Measurements from ENCODE around the gene ZFYVE28.

Gene ZFYVE28

GRCh38 chr4:2254665-2255500 is 163.6 kb downstream of the ZFYVE28 start:
- no peak for DNase-seq

- DNase-seq: no peak
Measured at GRCh38 chr4:2253160-2254084, 165.0 kb downstream of the ZFYVE28 start.

- DNase-seq: no peak
Measured at GRCh38 chr4:2252530-2253091, 165.8 kb downstream of the ZFYVE28 start.

- DNase-seq: no peak
Measured at GRCh38 chr4:2251795-2252529, 166.5 kb downstream of the ZFYVE28 start.

DNA sequence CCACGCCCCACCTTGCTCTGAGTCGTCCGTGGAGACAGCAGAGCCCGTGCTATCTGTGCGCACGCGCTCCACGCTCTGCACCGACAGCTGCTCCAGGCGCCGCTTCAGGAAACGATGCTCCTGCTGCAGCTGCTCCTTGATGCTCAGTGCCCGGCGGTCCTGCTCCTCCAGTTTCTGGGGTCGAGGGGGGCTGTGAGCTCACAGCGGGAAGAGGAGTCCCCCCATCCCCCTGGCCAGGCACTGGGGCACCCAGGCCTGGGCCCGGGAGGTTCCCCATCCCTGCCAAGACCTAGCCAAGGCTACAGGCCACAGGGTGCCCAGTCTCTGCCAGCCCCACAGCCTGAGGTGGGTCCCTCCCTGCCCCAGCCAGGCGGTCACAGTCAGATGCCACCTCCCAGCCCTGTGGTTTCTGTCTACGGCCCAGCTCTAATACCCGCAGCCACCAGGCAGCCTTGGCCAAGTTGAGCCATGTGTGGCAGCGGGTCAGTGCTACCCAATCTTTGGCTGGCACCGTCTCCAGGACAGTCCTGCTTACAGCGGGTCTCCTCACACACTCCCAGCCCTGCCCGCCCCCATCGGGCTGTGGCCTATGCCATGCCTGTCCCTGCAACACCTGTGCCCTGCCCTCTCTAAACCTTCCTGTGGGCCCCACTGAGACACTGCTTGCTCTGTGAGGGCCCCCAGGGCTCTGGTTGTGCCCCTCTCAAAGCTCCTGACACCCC is 167.2 kb downstream of the ZFYVE28 start:
- no peak for DNase-seq

DNA sequence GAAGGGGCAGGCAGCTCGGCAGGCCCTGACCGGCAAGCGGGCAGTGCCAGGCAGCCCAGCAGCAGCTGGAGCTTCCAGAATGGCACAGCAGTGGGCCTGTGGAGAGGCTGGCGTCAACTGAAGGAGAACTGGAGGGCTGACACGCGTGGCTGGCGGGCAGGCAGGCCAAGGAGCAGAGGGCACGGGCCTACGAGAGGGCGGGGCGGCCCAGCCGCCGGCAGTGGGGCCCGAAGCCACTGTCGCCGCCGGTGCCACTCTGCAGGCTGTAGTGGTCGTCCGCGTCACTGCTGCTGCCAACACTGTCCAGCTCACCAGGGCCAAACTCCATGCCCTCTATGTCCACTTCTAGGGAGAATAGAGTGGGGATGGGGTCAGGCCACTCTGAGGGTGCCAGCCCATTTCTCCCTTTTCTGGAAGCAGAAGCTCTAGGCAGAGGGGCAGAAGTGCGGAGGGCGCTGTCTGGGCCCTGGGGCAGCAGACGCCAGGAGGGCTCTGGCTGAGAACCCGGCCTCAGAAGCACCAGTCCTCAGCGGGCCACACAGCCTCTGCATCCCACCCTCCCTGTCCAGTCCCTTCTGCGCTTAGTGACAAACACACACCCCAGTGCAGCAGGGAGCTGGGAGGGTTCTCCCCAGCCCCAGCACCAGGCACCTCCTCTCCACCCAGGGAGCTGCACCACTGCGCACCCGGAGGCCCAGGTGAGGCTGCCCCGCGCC is 167.9 kb downstream of the ZFYVE28 start:
- DNase-seq: no peak

- DNase-seq: no peak
Measured at GRCh38 chr4:2249526-2250356, 168.7 kb downstream of the ZFYVE28 start.

- no peak for DNase-seq
Measured at GRCh38 chr4:2248821-2249261, 169.6 kb downstream of the ZFYVE28 start.

- no peak for DNase-seq
Measured at GRCh38 chr4:2248044-2248780, 170.2 kb downstream of the ZFYVE28 start.

- DNase-seq: no peak
Measured at GRCh38 chr4:2247128-2248043, 171.1 kb downstream of the ZFYVE28 start.

GRCh38 chr4:2246384-2247127 is 171.9 kb downstream of the ZFYVE28 start:
- DNase-seq: no peak

DNA sequence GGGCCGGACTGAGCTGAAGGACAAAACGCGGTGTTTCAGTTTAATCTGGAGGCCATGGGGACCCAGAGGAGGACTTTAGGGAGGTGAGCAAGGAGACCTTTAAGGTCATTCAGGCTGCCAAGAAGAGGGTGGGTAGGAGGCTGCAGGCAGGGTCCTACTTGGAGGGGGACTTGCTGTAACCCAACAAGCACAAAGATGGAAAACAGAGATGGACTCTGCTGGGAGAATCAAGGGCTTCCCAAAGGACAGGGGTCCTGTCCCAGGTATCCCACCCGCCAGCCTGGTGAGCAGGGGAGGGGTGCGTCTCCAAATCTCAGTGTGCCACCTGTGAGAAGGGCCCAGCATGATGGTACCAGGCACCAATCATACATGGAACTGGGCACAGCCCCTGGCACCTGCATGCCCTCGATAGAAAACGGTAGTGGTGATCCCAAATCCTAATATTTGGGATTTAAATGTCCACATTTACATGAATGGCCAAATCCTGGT is 172.6 kb downstream of the ZFYVE28 start:
- DNase-seq: no peak

DNA sequence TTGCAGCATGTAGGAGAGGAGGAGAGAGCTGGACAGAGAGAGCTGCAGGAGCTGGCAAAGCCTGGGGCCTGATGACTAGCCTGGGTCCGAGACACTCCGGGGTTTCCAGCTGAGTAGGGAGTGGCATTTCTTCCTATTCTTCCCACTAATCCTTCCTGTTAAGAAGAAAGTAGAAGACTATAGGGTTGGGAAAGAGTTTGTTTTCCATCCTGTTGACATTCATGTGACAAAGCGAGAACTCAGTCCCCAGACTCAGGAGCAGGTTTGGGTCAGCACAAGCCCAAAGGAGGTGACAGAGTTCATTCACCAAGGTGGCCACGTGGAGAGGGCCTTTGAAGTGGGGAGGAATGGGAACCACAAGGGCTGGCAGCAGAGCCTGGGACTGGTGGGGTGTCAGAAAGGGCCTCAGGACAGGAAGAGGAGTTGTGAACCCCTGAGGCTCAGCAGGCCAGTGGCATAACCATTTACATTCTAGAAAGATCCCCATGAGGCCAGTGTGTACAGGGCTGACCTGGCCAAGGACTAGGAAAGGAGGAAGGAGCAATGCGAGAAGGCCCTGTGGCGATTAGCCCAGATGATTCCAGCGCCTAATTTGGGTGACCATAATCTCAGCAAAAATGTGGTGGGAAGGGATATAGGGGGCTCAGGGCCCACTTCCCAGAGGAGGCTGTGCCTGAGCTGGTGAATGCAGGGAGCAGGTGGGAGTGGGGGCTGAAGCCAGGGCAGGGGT is 173.2 kb downstream of the ZFYVE28 start:
- no peak for DNase-seq

- DNase-seq: no peak
Measured at GRCh38 chr4:2243681-2244380, 174.6 kb downstream of the ZFYVE28 start.

- peak; percentile 19 for DNase-seq
Measured at GRCh38 chr4:2241410-2242353, 176.8 kb downstream of the ZFYVE28 start, which contains the start of the genes HAUS3 and POLN. TSS of gene HAUS3 (minus strand) at chr4:2242121. CDS start at chr4:2240946, 1,175 bp downstream. TSS of gene POLN (minus strand) at chr4:2242121. CDS start at chr4:2229231, 12,890 bp downstream.
